IMR-90 (cell line): ENCODE results near the gene OR10R2. TPM values are rescaled to one million over a fixed set of nuclear protein-coding genes. Genes with fewer than 3 reads are reported as not detected.

ENCODE experiments used
- ATAC-seq: fragments of 200-7000 bp; cut with Tn5 transposase; 2 replicates; pipeline ENCODE4 v1.9.1; 2020; ENCODE audit warnings: low read depth, mild to moderate bottlenecking, moderate library complexity
- BruUV-seq: library from RNA; stranded (reverse); fragments of 400-500 nt; replicated peaks from 2 replicates; lab custom pipeline; 2021; lab: Mats Ljungman, UMichigan
- CTCF ChIA-PET: fragments of 300-600 bp; formaldehyde crosslinking; extraction: SDS; loops from one replicate; lab custom pipeline; 2021; ENCODE audit warnings: antibody characterized with exemption; lab: Yijun Ruan, JAX
- POLR2A ChIA-PET: fragments of 300-600 bp; sonication (Branson Sonifier 250); formaldehyde crosslinking; loops from one replicate; lab custom pipeline; 2022; ENCODE audit warnings: antibody characterized with exemption; ENCODE audit not compliant: unreplicated experiment; lab: Charles Lee
- DNase-seq: peaks from one replicate; pipeline ENCODE4 v3.0.0; 2013
- H2AFZ ChIP-seq: replicated peaks from 2 replicates; pipeline ENCODE3; 2013; ENCODE audit warnings: low read length, mild to moderate bottlenecking; ENCODE audit not compliant: poor library complexity
- H2AK5ac ChIP-seq: 2 replicates; pipeline ENCODE4 v1.6.1; 2013; ENCODE audit warnings: low read depth, low read length, inconsistent platforms
- H2AK9ac ChIP-seq: replicated peaks from 2 replicates; pipeline ENCODE3; 2013; ENCODE audit warnings: mild to moderate bottlenecking, low read depth, low read length, moderate library complexity; ENCODE audit not compliant: poor library complexity
- H2BK120ac ChIP-seq: 2 replicates; pipeline ENCODE4 v1.6.1; 2013; ENCODE audit warnings: low read depth, low read length, inconsistent platforms
- H2BK15ac ChIP-seq: 3 replicates; pipeline ENCODE4 v1.6.1; 2013; ENCODE audit warnings: low read depth, low read length, inconsistent platforms
- H2BK20ac ChIP-seq: 2 replicates; pipeline ENCODE4 v1.6.1; 2013; ENCODE audit warnings: low read depth, mild to moderate bottlenecking, inconsistent platforms, low read length, moderate library complexity
- H2BK5ac ChIP-seq: 2 replicates; pipeline ENCODE4 v1.6.1; 2013; ENCODE audit warnings: mild to moderate bottlenecking, low read depth, low read length, inconsistent platforms; ENCODE audit not compliant: poor library complexity, severe bottlenecking
- H3K14ac ChIP-seq: replicated peaks from 2 replicates; pipeline ENCODE4 v1.6.1; 2013; ENCODE audit warnings: low read depth, low read length, inconsistent platforms
- H3K18ac ChIP-seq: 2 replicates; pipeline ENCODE4 v1.6.1; 2013; ENCODE audit warnings: low read depth, low read length, control low read depth
- H3K23ac ChIP-seq: 2 replicates; pipeline ENCODE4 v1.6.1; 2013; ENCODE audit warnings: low read depth, low read length, inconsistent platforms
- H3K27ac ChIP-seq: 2 replicates; pipeline ENCODE4 v1.5.1; 2013; ENCODE audit warnings: mild to moderate bottlenecking, control low read depth, low read length; ENCODE audit not compliant: insufficient read depth
- H3K27me3 ChIP-seq: 2 replicates; pipeline ENCODE4 v1.6.1; 2013; ENCODE audit warnings: low read length; ENCODE audit not compliant: control insufficient read depth, insufficient read depth
- H3K36me3 ChIP-seq: 2 replicates; pipeline ENCODE4 v1.6.1; 2013; ENCODE audit warnings: low read length, mixed read lengths; ENCODE audit not compliant: control insufficient read depth, insufficient read depth
- H3K4ac ChIP-seq: 2 replicates; pipeline ENCODE4 v1.6.1; 2013; ENCODE audit warnings: low read depth, low read length, inconsistent platforms
- H3K4me1 ChIP-seq: 2 replicates; pipeline ENCODE4 v1.6.1; 2013; ENCODE audit warnings: low read length, mixed read lengths; ENCODE audit not compliant: control insufficient read depth, insufficient read depth
- H3K4me2 ChIP-seq: 2 replicates; pipeline ENCODE4 v1.6.1; 2013; ENCODE audit warnings: low read depth, mild to moderate bottlenecking, control low read depth, low read length, moderate library complexity
- H3K4me3 ChIP-seq: 2 replicates; pipeline ENCODE4 v1.5.1; 2013; ENCODE audit warnings: low read depth, mild to moderate bottlenecking, control low read depth, low read length, moderate library complexity; ENCODE audit not compliant: insufficient read depth
- H3K56ac ChIP-seq: 2 replicates; pipeline ENCODE4 v1.6.1; 2013; ENCODE audit warnings: low read length, inconsistent platforms; ENCODE audit not compliant: insufficient read depth; ENCODE audit errors: extremely low read depth
- H3K79me1 ChIP-seq, 2 experiments: 2 replicates each; pipeline ENCODE4 v1.6.1; 2013; ENCODE audit warnings: low read length in 2 of 2, inconsistent platforms in 1 of 2, low read depth in 1 of 2
- H3K9ac ChIP-seq: 2 replicates; pipeline ENCODE4 v1.6.1; 2013; ENCODE audit warnings: low read depth, low read length, control low read depth
- H3K9me1 ChIP-seq: 2 replicates; pipeline ENCODE4 v1.6.1; 2013; ENCODE audit warnings: low read length, inconsistent platforms; ENCODE audit not compliant: insufficient read depth
- H3K9me3 ChIP-seq: 2 replicates; pipeline ENCODE4 v1.6.1; 2013; ENCODE audit warnings: low read length; ENCODE audit not compliant: control insufficient read depth, insufficient read depth
- H4K20me1 ChIP-seq: 2 replicates; pipeline ENCODE4 v1.6.1; 2013; ENCODE audit warnings: low read length, inconsistent platforms; ENCODE audit not compliant: insufficient read depth
- H4K5ac ChIP-seq: 2 replicates; pipeline ENCODE4 v1.6.1; 2013; ENCODE audit warnings: mild to moderate bottlenecking, low read depth, low read length, control low read depth
- H4K8ac ChIP-seq, 2 experiments: 2 replicates each; pipeline ENCODE4 v1.6.1; 2013; ENCODE audit warnings: low read depth in 2 of 2, low read length in 2 of 2, control low read depth in 1 of 2, inconsistent platforms in 1 of 2
- H4K91ac ChIP-seq: 2 replicates; pipeline ENCODE4 v1.6.1; 2013; ENCODE audit warnings: low read depth, low read length, inconsistent platforms; ENCODE audit not compliant: insufficient read depth
- BHLHE40 ChIP-seq: fragments of 150-350 bp; IDR thresholded peaks from 2 replicates; pipeline ENCODE4 v1.6.1; 2016; ENCODE audit warnings: mild to moderate bottlenecking, low read depth, low read length
- CHD1 ChIP-seq: IDR thresholded peaks from 2 replicates; pipeline ENCODE4 v1.6.1; 2012; ENCODE audit warnings: low read depth, low read length, improper control_type of control experiment
- ELK1 ChIP-seq: fragments of 150-350 bp; IDR thresholded peaks from 2 replicates; pipeline ENCODE4 v1.6.1; 2016; ENCODE audit warnings: low read depth, mild to moderate bottlenecking, low read length, moderate library complexity, borderline replicate concordance
- MAFK ChIP-seq: IDR thresholded peaks from 2 replicates; pipeline ENCODE4 v1.6.1; 2012; ENCODE audit warnings: low read depth, low read length, improper control_type of control experiment
- RCOR1 ChIP-seq: IDR thresholded peaks from 2 replicates; pipeline ENCODE4 v1.6.1; 2012; ENCODE audit warnings: mild to moderate bottlenecking, low read length, improper control_type of control experiment; ENCODE audit not compliant: insufficient replicate concordance
- dilution Hi-C: fragments of 300-500 bp; cut with HindIII; formaldehyde crosslinking; loops from one replicate; pipeline ENCODE4 v1.14.3; 2018; ENCODE audit warnings: low sequenced_read_pairs; ENCODE audit not compliant: unreplicated experiment
- in situ Hi-C: fragments of 300-500 bp; cut with MboI; formaldehyde crosslinking; loops from 3 replicates; pipeline ENCODE4 v1.14.3; 2019; ENCODE audit warnings: low sequenced_read_pairs, inconsistent platforms, mixed read lengths
- intact Hi-C: fragments of 100-400 bp; cut with micrococcal nuclease; formaldehyde crosslinking; loops from 2 replicates; pipeline ENCODE4 v1.10.0; 2022
- polyA plus RNA-seq, 3 experiments: library from polyadenylated mRNA; depleted of rRNA; stranded (reverse); fragments of >200 nt; gene quantifications; 2 replicates each; pipeline ENCODE4 v1.2.3, GENCODE V29; 2012; ENCODE audit warnings: low replicate concordance in 1 of 3
- total RNA-seq: library from RNA; depleted of rRNA; stranded (reverse); fragments of >200 nt; gene quantifications from 2 replicates; pipeline ENCODE4 v1.2.3, GENCODE V29; 2012

The OR10R2 gene
- total and polyA plus RNA-seq, 2 of the 4 experiments (the other 2 are of a cell fraction) = not detected

GRCh38 chr1:158458263-158458662 lies 13.8 kb upstream of the OR10R2 start:
- no peaks in the 10 kb centered on the region for H3K9me1 ChIP-seq
- dilution Hi-C loops = no loop called here
- H2BK120ac ChIP-seq = no peak overlapping the region
- H3K56ac ChIP-seq = no peak overlapping the region
- no peaks in the 10 kb centered on the region for H3K79me1 ChIP-seq
- intact Hi-C loops = no loop called here
- DNase-seq = no peak
- no peak overlapping the region for H2BK15ac ChIP-seq
- H3K27ac ChIP-seq = no peak overlapping the region
- H4K20me1 ChIP-seq = no peaks in the 10 kb centered on the region
- no peak overlapping the region for H2AK9ac ChIP-seq
- H3K27me3 ChIP-seq = no peaks in the 10 kb centered on the region
- no peak overlapping the region for H4K8ac ChIP-seq
- in situ Hi-C loops = no loop called here
- H2AFZ ChIP-seq = no peak overlapping the region
- H3K4me3 ChIP-seq = no peak overlapping the region
- no peak overlapping the region for H2BK5ac ChIP-seq
- H4K5ac ChIP-seq = no peak overlapping the region
- no peak overlapping the region for H3K18ac ChIP-seq
- no peaks in the 10 kb centered on the region for H3K9me3 ChIP-seq
- TF ChIP-seq BHLHE40 (no peak), CHD1 (no peak), RCOR1 (no peak), ELK1 (no peak), MAFK (no peak)
- no TSS peak for BruUV-seq
- no peak overlapping the region for H3K14ac ChIP-seq
- H2BK20ac ChIP-seq = no peak overlapping the region
- H3K4me1 ChIP-seq = no peaks in the 10 kb centered on the region
- H3K4ac ChIP-seq = no peak overlapping the region
- H3K9ac ChIP-seq = no peak overlapping the region
- no peak overlapping the region for H3K23ac ChIP-seq
- no peak overlapping the region for H3K4me2 ChIP-seq
- no peak overlapping the region for H2AK5ac ChIP-seq
- ChIA-PET CTCF (no interaction called here), POLR2A (no interaction called here)
- no peak overlapping the region for H4K91ac ChIP-seq
- H3K36me3 ChIP-seq = no peaks in the 10 kb centered on the region
- no peak for ATAC-seq
